Ascending aorta (tissue), 2 donors: ENCODE measurements around the gene CAMK2D. TPM values are rescaled to one million over a fixed set of nuclear protein-coding genes. Genes with fewer than 3 reads are reported as not detected.
A peak's percentile ranks its signal among the peaks of the same experiment; 100 is the strongest.

ENCODE experiments used
- DNase-seq, 2 donors: peaks; one replicate each; pipeline ENCODE4 v3.0.0-alpha.2; 2019; ENCODE audit warnings: low spot score in 2 of 2
- H3K27ac ChIP-seq, 2 donors: fragments of 200-600 bp; sonication (generic); one replicate each; pipeline ENCODE4 v1.5.1; 2016 to 2017; ENCODE audit warnings: mild to moderate bottlenecking in 1 of 2
- H3K27me3 ChIP-seq: fragments of 200-600 bp; sonication (generic); one replicate; pipeline ENCODE4 v1.5.1; 2017
- H3K36me3 ChIP-seq, 2 donors: fragments of 200-600 bp; sonication (generic); one replicate each; pipeline ENCODE4 v1.5.1; 2016
- H3K4me1 ChIP-seq, 2 donors: fragments of 200-600 bp; sonication (generic); one replicate each; pipeline ENCODE4 v1.5.1; 2016 to 2017; ENCODE audit warnings: mild to moderate bottlenecking in 1 of 2
- H3K4me3 ChIP-seq, 2 donors: fragments of 200-600 bp; sonication (generic); one replicate each; pipeline ENCODE4 v1.5.1; 2016 to 2017; ENCODE audit warnings: mild to moderate bottlenecking in 1 of 2
- H3K9me3 ChIP-seq, 2 donors: fragments of 200-600 bp; sonication (generic); one replicate each; pipeline ENCODE4 v1.5.1; 2016
- intact Hi-C: fragments of 100-400 bp; cut with DNase I; formaldehyde crosslinking; loops from one replicate; pipeline ENCODE4 v1.15.1; 2023
- total RNA-seq: library from RNA; depleted of rRNA; stranded (reverse); fragments of >200 nt; gene quantifications from one replicate; pipeline ENCODE4 v1.1.0, GENCODE V29; 2016
- TF ChIP-seq, protein P1 (sequence below), 3 experiments: fragments of 200-600 bp in 2 of 3; fragments of 450-650 bp in 1 of 3; sonication (generic) in 2 of 3; IDR thresholded peaks; one replicate each; pipeline ENCODE4 v1.5.1; 2016 to 2019; ENCODE audit warnings: antibody characterized with exemption in 3 of 3, mild to moderate bottlenecking in 1 of 3, moderate library complexity in 1 of 3

The CAMK2D gene
- total RNA-seq, 1 donor from 2014 or later: 23.8 TPM

DNA sequence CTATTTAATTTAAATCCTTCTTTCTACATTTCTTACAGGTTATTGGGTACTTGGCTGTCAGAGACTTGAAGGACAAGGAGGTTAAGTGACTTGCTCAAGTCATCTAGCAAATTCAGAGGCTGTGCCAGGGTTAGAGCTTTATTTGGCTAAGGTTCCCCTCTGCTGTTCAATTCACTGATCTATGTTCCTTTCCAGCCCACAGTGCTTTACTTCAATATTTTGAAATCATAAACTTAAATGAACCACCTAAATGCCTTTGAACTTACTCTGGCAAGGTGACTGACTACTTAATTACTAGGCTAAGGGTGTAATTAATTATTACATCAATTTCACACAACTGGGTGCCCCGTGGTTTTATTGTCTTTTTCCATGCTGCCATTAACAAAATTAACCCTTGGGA, 288.7 kb downstream of the CAMK2D start:
- no peak for DNase-seq
- Histone ChIP-seq H3K4me3 (no peak overlapping the region), H3K27me3 (no peaks in the 10 kb centered on the region), H3K4me1 (peaks cover 8 to 22% of the 10 kb centered on the region in 2 donors), H3K36me3 (peaks cover 0 to 7% of the 10 kb centered on the region in 2 donors), H3K27ac (no peak overlapping the region), H3K9me3 (peaks cover 7 to 10% of the 10 kb centered on the region in 2 donors)
- TF ChIP-seq, protein P1, sequence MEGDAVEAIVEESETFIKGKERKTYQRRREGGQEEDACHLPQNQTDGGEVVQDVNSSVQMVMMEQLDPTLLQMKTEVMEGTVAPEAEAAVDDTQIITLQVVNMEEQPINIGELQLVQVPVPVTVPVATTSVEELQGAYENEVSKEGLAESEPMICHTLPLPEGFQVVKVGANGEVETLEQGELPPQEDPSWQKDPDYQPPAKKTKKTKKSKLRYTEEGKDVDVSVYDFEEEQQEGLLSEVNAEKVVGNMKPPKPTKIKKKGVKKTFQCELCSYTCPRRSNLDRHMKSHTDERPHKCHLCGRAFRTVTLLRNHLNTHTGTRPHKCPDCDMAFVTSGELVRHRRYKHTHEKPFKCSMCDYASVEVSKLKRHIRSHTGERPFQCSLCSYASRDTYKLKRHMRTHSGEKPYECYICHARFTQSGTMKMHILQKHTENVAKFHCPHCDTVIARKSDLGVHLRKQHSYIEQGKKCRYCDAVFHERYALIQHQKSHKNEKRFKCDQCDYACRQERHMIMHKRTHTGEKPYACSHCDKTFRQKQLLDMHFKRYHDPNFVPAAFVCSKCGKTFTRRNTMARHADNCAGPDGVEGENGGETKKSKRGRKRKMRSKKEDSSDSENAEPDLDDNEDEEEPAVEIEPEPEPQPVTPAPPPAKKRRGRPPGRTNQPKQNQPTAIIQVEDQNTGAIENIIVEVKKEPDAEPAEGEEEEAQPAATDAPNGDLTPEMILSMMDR (IDR thresholded peaks at IDR 0.05): no peak
- intact Hi-C loops: loop anchor here (5.0 kb wide), 1 partner anchor 36 kb away; no protein-coding TSS in a partner anchor

DNA sequence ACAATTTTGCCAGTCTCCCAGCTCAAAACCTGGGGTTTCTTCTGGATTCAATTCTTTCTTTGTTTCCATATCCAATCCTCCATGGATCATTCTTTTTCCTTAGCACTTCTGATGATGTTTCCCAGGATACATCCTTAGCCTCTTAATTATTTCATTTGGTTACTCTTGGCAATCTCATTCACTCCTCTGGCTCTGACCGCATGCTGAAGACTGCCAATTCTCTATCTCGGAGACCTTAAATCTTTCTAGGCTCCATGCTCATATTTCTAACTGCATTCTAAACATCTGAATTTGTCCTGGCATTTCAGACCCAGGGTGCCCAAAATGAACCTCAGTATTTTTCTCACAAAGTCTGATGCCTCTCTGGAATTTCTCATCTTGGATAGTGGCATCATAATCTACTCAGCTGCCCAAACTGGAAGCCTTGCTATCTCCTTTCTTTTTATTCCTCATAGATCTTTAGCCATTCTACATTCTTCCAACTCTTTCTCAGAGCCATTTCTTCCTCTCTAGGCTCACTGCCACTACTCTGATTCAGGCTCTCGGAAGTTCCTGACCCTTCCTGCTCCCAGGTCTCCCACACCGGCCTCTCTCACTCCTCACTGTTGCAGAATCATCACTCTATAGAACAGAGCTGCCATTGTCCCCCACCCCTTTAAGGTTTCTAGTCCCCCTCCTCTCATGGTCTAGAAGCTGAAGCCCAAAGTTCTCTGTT, 290.2 kb downstream of the CAMK2D start:
- Histone ChIP-seq H3K27me3 (no peaks in the 10 kb centered on the region), H3K9me3 (no peaks in the 10 kb centered on the region), H3K27ac (peak overlapping the region; percentile 51 to 65), H3K4me3 (no peak overlapping the region), H3K36me3 (no peaks in the 10 kb centered on the region), H3K4me1 (peaks cover 8 to 25% of the 10 kb centered on the region in 2 donors)
- DNase-seq: no peak
- intact Hi-C loops: loop anchor here (5.0 kb wide), 1 partner anchor 34 kb away; no protein-coding TSS in a partner anchor
- TF ChIP-seq, protein P1 (IDR thresholded peaks at IDR 0.05): no peak

DNA sequence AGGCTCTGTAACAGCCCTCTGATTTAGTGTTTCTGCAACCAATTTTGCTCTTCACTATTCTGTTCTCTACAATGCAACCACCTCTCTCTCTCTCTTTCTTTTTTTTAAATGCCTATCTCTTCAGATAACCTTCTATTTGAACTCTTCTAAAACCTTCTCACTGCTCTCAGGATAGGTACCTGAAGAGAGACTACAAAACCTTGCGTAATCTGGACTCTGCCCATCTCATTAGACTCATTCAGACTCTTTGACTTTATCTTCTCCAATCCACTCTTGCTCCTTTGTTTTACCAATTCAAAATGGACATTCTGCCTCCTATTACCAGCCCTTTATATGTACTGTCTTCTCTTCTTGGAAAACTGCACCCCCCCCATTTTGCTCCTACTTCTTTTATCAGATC, 291.6 kb downstream of the CAMK2D start:
- no peaks in the 10 kb centered on the region for H3K27me3 ChIP-seq
- peaks cover 3 to 5% of the 10 kb centered on the region in 2 donors for H3K36me3 ChIP-seq
- peak overlapping the region; percentile 91 to 92 for H3K27ac ChIP-seq
- no peak for DNase-seq
- peaks cover 8 to 25% of the 10 kb centered on the region in 2 donors for H3K4me1 ChIP-seq
- no peaks in the 10 kb centered on the region for H3K9me3 ChIP-seq
- TF ChIP-seq, protein P1 (IDR thresholded peaks at IDR 0.05): no peak
- H3K4me3 ChIP-seq: no peak overlapping the region
- intact Hi-C loops: loop anchor here (2.0 to 5.0 kb wide), 3 partner anchors 33 to 77 kb away; no protein-coding TSS in a partner anchor

DNA sequence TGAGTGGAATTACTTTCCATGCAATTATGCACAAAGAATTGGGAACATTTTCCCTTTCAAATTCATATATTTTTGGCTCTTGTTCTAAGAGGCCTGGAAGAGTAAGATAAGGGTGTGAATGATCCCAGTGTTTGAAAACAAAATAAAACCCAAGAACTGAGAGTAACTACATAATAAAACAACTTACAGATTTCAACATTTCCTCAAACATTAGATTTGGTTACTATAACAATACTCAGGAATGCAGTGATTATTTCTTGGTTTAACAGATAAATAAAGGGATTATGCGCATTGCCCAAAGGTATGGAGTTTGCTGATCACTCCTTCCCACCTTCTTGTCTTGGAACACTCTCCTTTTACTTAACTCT, 292.5 kb downstream of the CAMK2D start:
- DNase-seq: no peak
- Histone ChIP-seq H3K4me1 (peaks cover 8 to 25% of the 10 kb centered on the region in 2 donors), H3K27me3 (no peaks in the 10 kb centered on the region), H3K9me3 (no peaks in the 10 kb centered on the region), H3K4me3 (no peak overlapping the region), H3K36me3 (peaks cover 3 to 10% of the 10 kb centered on the region in 2 donors), H3K27ac (peak overlapping the region; percentile 91 to 92)
- TF ChIP-seq, protein P1 (IDR thresholded peaks at IDR 0.05): no peak
- intact Hi-C loops: loop anchor here (2.0 to 5.0 kb wide), 2 partner anchors 72 to 78 kb away; no protein-coding TSS in a partner anchor

DNA sequence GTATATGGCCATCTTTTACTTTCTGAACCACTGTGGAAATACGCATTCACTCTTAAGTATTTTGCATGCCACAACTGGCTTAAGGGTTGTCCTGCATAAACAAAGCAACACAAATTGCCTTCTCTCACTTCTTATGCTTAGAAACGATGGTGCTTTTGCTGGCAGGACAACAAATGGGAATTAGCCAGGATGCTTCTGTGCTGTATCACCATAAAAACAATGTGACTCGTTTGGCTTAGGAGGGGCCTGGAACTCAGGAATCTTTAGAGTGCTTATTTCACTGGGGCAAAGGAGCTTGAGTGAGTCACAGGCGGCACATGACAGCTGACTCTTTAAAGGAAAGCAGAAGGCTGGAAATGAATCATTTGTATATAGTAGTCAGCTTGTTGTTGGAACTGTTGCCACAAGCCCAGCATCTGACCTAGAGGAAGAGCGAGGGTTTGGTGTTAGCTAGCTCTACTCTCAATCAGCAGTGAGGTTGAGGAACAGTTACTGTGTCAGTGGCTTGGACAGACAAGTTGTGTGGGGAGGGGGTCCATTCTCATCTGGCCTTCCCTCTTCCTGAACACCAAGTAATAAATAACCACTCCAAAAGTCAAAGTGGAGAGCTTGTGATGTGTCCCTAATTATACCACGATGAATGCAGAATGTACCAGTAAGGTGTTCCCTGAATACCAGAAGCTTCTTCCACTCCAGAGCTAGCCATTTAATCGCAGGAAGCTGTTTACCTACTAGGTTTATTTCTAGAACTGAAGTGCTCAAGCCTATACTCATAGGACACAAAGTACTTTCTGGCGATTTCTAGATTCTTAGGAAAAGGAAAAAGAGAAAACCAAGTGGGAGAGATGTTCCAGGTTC, 293.1 kb downstream of the CAMK2D start:
- TF ChIP-seq, protein P1 (IDR thresholded peaks at IDR 0.05): no peak
- H3K4me1 ChIP-seq: peaks cover 8 to 20% of the 10 kb centered on the region in 2 donors
- intact Hi-C loops: loop anchor here (1.0 to 5.0 kb wide), 3 partner anchors 72 to 293 kb away; partner anchors contain the start of gene CAMK2D
- H3K4me3 ChIP-seq: peak overlapping the region in 1 of 2 donors; percentile 43
- no peaks in the 10 kb centered on the region for H3K27me3 ChIP-seq
- peak; percentile 91 to 98 for DNase-seq
- H3K27ac ChIP-seq: peak overlapping the region; percentile 91 to 92
- H3K9me3 ChIP-seq: no peaks in the 10 kb centered on the region
- peaks cover 3 to 13% of the 10 kb centered on the region in 2 donors for H3K36me3 ChIP-seq
